GM10266 (cell line): Measurements from ENCODE around the gene GFAP.

ENCODE experiments used
- DNase-seq: peaks from one replicate; pipeline ENCODE4 v3.0.0; 2012; ENCODE audit errors: extremely low spot score
- CTCF ChIP-seq: IDR thresholded peaks from 2 replicates; pipeline ENCODE4 v1.5.1; 2012; ENCODE audit warnings: mild to moderate bottlenecking, low read depth; ENCODE audit not compliant: control insufficient read depth, insufficient read depth; ENCODE audit errors: missing control alignments

The GFAP gene

GRCh38 chr17:44915321-44915726, at the start of gene GFAP:
Gene GFAP (minus strand): TSS chr17:44915500. CDS start chr17:44915486, 14 bp downstream.
- no peak for DNase-seq
- no peak for TF ChIP-seq CTCF

DNA sequence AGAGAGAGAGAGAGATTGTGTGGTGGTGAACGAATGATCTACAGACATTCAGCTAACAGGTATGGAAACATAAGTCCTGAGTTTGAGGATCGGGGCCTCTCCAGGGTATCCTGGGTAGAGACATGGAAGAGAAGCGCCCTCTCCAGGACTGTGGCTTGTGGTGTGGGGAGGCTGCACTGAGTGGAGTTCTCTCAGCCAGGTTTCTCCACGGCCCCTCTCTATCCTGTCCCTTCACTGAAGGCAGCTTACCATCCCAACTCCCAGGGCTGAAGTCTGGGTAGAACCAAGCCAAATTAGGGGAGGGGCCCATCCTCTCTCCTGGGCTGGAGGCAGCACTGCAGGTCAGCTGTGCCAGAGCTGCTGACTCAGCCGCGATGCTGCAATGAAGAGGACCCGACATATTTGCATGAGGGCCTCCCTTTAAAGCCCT, 46.6 kb upstream of the GFAP start:
- DNase-seq: no peak

GRCh38 chr17:44960691-44961090, 45.4 kb upstream of the GFAP start:
- no peak for DNase-seq
- TF ChIP-seq CTCF: no peak

More for the DNA sequence above, 46.6 kb upstream of the GFAP start:
- no peak for TF ChIP-seq CTCF

DNA sequence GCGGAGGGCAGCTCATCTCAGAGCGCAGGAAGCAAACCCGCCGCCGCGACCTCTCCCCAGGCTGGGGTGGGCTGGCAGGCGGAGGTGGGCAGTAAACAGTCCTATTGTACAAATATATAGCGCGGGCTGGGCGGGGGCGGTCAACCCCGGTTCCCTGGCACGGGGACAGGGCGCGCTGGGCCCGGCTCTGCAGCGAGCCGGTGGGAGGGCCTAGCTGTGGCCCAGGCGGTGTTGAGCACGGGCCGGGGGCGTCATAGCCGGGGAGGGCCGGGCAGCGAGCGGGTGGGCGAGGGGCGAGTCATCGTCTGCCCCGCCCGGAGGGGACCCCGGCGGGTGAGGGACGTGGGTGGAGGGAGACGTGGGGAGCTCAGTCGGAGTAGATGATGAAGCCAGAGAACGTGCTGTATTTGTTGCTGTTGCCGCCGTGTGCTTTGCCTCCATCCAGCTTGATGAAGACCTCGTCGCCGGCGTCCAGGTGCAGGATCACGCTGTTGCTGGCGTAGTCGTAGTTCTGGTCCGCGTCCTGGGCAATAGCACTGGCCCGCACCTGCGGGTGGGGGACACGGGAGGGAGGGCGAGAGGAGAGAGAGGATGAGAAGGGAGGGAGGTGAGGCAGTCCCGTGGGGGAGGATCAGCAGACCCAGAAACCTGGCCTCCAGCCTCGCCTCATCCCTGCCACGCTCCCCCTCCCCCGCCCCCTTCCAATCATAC, 44.7 kb upstream of the GFAP start:
- no peak for TF ChIP-seq CTCF

GRCh38 chr17:44956998-44957981, 42.0 kb upstream of the GFAP start:
- DNase-seq: no peak
- TF ChIP-seq CTCF: no peak

More for the DNA sequence above, 44.7 kb upstream of the GFAP start:
- no peak for DNase-seq

DNA sequence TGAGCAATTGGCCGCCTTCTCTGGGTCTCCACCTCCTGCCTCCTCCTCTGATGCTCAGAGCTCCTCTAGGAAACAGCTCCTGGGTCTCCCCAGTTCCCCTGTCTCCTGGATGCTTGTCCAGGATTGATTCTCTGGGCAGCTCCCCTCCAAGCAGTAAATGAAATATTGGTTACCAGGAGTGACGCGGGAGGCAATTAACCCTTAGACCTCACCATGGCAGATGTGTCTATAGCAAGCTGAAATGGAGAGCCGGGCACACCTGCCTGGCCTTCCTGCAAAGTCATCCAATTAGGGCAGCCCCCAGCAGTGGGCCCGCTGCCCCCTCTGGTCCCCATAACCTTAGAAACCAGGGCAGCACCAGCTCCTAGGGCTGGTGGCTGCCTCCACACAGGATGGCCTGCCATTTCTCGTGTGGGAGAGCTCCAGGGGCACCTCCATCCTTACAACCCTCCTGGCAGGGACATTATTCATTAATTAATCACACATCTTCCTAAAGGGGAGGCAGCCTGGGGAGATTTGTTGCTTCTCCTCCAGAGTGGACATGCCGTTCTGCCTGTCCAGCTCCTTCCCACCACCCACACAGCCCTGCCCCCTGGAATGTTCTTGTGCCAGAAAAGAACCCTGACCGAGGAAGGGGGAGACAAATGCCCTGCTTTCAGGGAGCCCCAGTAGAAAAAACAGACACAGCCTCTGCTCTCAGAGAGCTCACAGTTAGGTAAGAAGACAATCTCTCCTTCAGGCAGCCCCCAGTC, 40.5 kb upstream of the GFAP start:
- DNase-seq: no peak
- no peak for TF ChIP-seq CTCF
